ENCODE results near the gene CLPTM1L. TPM values are rescaled to one million over a fixed set of nuclear protein-coding genes. Genes with fewer than 3 reads are reported as not detected.

CLPTM1L gene
- total and polyA plus RNA-seq, 9 of the 15 experiments (the other 6 are each of a cell fraction or from before 2014, with no cell fraction given), result 3.5 to 217 (median 177) TPM

DNA sequence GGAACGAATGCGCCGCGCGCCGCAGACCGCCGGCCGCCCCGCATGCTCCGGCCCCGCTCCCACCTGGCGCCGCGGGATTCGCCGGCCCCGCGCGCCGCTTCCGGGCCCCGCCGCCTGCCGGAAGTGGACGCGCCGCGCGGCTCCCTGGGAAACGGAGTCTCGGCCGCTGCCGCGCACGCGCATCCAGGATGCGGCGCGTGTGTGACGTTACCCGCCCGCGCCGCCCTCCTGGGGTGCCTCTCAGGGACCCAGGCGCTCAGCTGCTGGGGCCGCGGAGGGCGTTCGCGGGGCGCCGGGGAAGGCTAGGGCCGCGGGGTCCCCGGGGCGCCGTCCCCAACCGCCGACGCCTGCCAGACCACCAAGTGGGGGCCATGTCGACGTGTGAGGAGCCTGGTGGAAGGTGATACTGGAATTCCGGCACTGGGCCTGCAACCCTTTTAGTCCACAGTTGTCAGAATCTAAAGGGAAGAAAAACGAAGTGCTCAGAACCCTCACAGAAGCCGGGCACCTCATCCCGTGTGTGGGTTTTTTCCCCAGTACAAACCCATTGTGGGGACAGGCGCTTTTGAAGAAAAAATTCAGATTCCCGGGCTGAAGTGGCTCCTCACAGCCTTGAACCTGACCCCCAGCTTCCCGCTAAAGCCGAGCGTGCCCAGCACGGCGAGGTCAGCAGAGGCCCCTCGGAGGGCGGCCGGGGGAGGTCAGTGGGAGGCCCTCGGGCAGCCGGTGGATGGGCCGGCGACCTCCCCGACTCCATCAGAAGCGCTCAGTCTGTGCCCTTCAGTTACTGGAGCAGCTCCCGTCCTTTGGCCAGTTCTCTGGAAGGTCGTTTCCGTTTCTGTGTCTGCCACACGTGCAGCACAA is at the start of gene CLPTM1L (continued):
- TF ChIP-seq ZFX (CRISPR knock-in tag; IDR thresholded peaks at IDR 0.05), result peak; percentile 97
- TF ChIP-seq ZNF699 (CRISPR knock-in tag; IDR thresholded peaks at IDR 0.05; ENCODE audit: insufficient replicate concordance), result no peak
- no peak for TF ChIP-seq MCM5 (IDR thresholded peaks at IDR 0.05; ENCODE audit: low read depth)
- no peak for TF ChIP-seq CCAR2 (IDR thresholded peaks at IDR 0.05; ENCODE audit: low read depth, low read length)
- TF ChIP-seq MCM2 (IDR thresholded peaks at IDR 0.05; ENCODE audit: low read depth), result no peak
- no peak for TF ChIP-seq MEF2A (IDR thresholded peaks at IDR 0.05; ENCODE audit: control insufficient read depth, low read depth, low read length)
- TF ChIP-seq, protein P1, sequence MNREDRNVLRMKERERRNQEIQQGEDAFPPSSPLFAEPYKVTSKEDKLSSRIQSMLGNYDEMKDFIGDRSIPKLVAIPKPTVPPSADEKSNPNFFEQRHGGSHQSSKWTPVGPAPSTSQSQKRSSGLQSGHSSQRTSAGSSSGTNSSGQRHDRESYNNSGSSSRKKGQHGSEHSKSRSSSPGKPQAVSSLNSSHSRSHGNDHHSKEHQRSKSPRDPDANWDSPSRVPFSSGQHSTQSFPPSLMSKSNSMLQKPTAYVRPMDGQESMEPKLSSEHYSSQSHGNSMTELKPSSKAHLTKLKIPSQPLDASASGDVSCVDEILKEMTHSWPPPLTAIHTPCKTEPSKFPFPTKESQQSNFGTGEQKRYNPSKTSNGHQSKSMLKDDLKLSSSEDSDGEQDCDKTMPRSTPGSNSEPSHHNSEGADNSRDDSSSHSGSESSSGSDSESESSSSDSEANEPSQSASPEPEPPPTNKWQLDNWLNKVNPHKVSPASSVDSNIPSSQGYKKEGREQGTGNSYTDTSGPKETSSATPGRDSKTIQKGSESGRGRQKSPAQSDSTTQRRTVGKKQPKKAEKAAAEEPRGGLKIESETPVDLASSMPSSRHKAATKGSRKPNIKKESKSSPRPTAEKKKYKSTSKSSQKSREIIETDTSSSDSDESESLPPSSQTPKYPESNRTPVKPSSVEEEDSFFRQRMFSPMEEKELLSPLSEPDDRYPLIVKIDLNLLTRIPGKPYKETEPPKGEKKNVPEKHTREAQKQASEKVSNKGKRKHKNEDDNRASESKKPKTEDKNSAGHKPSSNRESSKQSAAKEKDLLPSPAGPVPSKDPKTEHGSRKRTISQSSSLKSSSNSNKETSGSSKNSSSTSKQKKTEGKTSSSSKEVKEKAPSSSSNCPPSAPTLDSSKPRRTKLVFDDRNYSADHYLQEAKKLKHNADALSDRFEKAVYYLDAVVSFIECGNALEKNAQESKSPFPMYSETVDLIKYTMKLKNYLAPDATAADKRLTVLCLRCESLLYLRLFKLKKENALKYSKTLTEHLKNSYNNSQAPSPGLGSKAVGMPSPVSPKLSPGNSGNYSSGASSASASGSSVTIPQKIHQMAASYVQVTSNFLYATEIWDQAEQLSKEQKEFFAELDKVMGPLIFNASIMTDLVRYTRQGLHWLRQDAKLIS (CRISPR knock-in tag; IDR thresholded peaks at IDR 0.05), result no peak
- TF ChIP-seq PURB (CRISPR knock-in tag; IDR thresholded peaks at IDR 0.05; ENCODE audit: low read depth), result no peak
- TF ChIP-seq, protein P2, sequence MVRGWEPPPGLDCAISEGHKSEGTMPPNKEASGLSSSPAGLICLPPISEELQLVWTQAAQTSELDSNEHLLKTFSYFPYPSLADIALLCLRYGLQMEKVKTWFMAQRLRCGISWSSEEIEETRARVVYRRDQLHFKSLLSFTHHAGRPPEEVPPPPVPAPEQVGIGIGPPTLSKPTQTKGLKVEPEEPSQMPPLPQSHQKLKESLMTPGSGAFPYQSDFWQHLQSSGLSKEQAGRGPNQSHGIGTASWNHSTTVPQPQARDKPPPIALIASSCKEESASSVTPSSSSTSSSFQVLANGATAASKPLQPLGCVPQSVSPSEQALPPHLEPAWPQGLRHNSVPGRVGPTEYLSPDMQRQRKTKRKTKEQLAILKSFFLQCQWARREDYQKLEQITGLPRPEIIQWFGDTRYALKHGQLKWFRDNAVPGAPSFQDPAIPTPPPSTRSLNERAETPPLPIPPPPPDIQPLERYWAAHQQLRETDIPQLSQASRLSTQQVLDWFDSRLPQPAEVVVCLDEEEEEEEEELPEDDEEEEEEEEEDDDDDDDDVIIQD (CRISPR knock-in tag; IDR thresholded peaks at IDR 0.05), result no peak
- no peak for TF ChIP-seq ZNF444 (CRISPR knock-in tag; IDR thresholded peaks at IDR 0.05)
- no peak for TF ChIP-seq ZNF354B (CRISPR knock-in tag; IDR thresholded peaks at IDR 0.05)
- TF ChIP-seq ZNF263 (CRISPR knock-in tag; IDR thresholded peaks at IDR 0.05; ENCODE audit: borderline replicate concordance), result no peak
- no peak for TF ChIP-seq LARP7 (IDR thresholded peaks at IDR 0.05)
- TF ChIP-seq ZNF253 (CRISPR knock-in tag; conservative IDR thresholded peaks at IDR 0.05), result no peak
- TF ChIP-seq SLC30A9 (CRISPR knock-in tag; IDR thresholded peaks at IDR 0.05), result no peak
- TF ChIP-seq ZNF165 (CRISPR knock-in tag; IDR thresholded peaks at IDR 0.05; ENCODE audit: borderline replicate concordance), result 0 out of 2 replicates have a peak, but pooled peaks have one; percentile 67
- no peak for TF ChIP-seq PHF21A (IDR thresholded peaks at IDR 0.05; ENCODE audit: borderline replicate concordance, low read depth)
- peak; percentile 80 for TF ChIP-seq CXXC5 (CRISPR knock-in tag; IDR thresholded peaks at IDR 0.05)
- no peak for TF ChIP-seq PHTF2 (CRISPR knock-in tag; IDR thresholded peaks at IDR 0.05)

Data from K562 (cell line).